HG03565 (cell line): Measurements from ENCODE around the gene SLC2A11.
"Not testable (repeated sequence)": the region's sequence is repeated elsewhere in the genome, so short reads cannot be mapped to it uniquely, and the experiment has no call there.

Experiments used
- ATAC-seq: cut with Tn5 transposase; IDR thresholded peaks from one replicate; pipeline ENCODE4 v1.9.1; 2021; ENCODE audit warnings: mild to moderate bottlenecking, moderate library complexity; ENCODE audit not compliant: unreplicated experiment

The SLC2A11 gene

DNA sequence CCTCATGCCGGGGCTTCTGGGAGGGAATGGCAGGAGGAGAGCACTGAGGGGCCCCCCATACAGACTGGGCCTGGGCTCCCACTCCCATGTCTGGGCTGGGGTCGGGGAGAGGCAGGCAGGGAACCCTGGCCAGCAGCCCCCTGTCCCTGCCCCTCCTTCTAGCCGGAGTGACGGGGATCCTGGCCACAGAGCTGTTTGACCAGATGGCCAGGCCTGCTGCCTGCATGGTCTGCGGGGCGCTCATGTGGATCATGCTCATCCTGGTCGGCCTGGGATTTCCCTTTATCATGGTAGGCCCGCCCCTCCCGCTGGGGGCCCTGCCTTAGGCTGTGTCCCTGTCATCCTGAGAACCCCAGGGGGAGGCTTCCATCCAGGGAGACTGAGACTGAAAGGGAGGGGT, 26.5 kb downstream of the SLC2A11 start:
- ATAC-seq: no peak

DNA sequence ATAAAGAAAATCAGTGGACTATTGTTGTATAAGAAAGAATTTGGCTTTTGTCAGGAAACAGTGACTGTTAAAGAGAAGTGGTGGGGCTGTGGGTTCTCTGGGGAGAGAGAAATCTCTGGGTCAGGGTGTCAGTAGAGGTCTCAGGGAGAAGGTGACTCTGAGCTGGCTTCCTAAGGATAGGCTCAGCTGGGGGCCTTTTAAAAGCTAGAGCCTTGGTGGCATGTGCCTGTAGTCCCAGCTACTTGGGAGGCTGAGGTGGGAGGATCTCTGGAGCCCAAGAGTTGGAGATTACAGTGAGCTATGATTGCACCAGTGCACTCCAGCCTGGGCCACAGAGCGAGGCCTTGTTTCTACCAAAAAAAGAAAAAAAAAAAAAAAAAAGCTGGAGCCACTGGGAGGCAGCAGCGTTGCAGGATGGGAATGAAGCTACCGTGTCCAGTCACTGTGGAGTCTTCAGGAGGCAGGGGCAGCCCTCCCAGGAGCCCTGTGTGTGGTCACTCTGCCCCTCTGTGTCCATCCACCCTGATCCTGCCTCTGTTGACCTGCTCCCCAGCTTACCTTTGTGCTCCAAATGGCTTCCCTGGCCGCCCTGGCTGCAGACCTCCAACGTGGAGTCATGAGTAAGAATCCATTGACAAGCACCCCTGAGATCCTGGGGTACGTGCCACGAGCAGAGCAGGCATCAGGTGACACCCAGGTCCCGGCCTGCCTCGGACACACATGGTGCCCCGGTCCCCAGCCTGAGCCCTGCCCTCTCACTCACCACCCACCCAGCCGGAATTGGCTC, 31.1 kb downstream of the SLC2A11 start:
- ATAC-seq: no peak

DNA sequence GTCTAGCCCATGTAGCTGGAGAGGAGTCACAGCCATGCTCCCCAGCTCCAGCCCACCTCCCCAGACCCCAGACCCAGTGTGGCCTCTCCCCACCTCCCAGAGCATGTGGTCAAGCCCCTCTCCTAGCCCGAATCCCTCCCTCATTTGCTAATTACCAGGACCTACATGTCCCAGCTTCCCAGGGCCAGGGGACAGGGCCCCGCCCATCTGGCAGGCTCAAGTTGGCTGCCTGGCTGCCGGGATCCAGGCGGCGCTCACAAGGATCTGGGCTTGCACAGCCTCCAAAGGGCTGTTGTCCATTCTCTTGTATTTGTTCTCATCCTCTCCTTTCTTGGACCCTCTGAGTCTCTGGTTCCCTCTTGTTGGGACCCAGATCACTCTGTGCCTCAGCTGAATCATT, 31.9 kb downstream of the SLC2A11 start:
- ATAC-seq: no peak

DNA sequence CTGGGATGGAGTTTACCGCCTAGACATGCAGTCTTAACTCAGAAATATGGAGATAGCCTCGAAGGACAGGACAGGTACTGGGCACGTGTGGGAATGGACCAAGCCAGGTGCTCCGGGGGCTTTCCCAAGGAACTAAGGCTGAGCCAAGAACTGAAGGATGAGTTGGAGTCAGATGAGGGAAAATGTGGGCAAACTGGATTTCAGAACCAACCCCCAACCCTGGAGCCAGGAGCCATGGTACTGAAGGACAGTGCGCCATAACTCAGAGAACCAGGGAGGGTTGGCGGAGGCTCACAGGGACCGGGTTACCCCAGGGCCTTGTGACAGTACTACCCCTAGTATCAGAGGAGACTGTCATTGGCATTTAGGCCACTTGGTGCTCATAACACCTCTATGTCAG, 34.1 kb downstream of the SLC2A11 start:
- no peak for ATAC-seq

DNA sequence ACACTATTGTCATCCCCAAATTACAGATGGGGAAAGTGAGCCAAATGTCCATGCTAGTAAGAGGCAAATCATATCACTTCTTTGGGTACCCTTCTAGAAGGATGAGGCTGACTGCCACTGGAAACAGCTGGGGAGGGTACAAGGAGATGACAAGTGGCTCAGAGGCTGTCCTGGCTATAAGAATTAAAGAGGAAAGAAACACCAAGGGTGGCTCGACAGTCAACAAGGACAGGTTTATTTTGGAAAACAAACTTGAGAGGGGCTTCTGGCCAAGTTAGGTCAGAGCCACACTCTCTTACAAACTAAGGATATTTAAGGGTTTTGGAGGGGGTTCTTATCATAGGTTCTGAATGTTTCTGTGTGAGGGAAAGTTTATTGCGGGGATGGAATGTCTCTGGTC, 34.5 kb downstream of the SLC2A11 start:
- ATAC-seq: no peak

DNA sequence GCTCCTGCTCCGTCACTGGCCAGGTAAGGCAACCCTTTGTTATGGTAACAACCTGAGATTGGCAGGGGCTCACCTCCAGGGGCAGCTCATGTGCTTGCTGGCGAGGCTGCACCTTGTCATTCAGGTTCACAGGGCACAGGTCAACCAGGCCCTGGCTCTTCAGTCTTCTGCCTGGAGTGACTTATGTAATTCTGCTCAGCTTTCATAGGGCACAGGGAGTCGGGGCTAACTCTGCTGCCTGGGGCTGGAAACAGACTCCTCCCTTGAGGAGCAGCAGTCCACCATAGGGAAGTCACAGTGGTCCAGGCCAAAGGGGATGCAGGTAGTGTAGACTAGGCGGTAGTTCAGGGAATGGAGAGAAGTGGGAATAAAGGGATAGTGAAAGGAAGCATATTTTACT, 35.0 kb downstream of the SLC2A11 start:
- no peak for ATAC-seq

DNA sequence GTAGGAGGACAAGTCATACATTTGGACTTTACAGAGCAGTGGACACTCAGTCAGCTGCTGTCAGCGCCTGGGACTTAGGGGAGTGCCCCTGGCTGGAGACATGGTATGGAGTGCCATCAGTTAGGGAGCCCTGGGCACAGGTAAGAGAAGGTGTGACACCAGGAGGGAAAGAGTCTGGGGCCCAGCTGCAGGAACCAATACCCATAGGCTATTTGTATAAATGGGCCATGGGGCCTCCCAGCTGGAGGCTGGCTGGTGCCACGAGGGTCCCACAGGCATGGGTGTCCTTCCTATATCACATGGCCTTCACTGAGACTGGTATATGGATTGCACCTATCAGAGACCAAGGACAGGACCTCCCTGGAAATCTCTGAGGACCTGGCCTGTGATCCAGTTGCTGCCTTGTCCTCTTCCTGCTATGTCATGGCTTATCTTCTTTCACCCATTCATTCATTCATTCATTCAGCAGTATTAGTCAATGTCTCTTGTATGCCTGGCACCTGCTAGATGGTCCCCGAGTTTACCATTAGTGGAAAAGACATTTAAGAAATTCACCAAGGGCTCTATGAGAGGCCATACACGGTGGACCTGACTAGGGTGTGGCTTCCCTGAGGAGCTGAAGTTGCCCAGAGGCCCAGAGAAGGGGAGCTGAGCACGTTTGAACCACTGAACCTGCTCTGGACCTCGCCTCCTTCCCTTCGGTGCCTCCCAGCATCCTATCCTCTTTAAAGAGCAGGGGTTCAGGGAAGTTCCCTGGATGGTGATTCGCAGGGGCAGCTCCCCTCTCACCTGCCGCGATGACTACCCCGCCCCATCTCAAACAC, 35.7 kb downstream of the SLC2A11 start:
- ATAC-seq: no peak

DNA sequence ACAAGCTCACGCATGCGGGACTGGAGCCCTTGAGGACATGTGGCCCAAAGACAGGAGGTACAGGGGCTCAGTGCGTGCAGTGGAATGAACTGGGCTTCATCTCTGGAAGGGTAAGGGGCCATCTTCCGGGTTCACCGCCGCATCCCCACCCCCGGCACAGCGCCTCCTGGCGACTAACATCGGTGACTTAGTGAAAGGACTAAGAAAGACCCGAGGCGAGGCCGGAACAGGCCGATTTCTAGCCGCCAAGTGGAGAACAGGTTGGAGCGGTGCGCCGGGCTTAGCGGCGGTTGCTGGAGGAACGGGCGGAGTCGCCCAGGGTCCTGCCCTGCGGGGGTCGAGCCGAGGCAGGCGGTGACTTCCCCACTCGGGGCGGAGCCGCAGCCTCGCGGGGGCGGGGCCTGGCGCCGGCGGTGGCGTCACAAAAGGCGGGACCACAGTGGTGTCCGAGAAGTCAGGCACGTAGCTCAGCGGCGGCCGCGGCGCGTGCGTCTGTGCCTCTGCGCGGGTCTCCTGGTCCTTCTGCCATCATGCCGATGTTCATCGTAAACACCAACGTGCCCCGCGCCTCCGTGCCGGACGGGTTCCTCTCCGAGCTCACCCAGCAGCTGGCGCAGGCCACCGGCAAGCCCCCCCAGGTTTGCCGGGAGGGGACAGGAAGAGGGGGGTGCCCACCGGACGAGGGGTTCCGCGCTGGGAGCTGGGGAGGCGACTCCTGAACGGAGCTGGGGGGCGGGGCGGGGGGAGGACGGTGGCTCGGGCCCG, 36.5 kb downstream of the SLC2A11 start, which contains the start of gene MIF:
Gene MIF (plus strand): TSS at position 439 of the 765 bp plus-strand sequence. CDS start 92 bp downstream, at position 531.
- ATAC-seq: peak; percentile 55

DNA sequence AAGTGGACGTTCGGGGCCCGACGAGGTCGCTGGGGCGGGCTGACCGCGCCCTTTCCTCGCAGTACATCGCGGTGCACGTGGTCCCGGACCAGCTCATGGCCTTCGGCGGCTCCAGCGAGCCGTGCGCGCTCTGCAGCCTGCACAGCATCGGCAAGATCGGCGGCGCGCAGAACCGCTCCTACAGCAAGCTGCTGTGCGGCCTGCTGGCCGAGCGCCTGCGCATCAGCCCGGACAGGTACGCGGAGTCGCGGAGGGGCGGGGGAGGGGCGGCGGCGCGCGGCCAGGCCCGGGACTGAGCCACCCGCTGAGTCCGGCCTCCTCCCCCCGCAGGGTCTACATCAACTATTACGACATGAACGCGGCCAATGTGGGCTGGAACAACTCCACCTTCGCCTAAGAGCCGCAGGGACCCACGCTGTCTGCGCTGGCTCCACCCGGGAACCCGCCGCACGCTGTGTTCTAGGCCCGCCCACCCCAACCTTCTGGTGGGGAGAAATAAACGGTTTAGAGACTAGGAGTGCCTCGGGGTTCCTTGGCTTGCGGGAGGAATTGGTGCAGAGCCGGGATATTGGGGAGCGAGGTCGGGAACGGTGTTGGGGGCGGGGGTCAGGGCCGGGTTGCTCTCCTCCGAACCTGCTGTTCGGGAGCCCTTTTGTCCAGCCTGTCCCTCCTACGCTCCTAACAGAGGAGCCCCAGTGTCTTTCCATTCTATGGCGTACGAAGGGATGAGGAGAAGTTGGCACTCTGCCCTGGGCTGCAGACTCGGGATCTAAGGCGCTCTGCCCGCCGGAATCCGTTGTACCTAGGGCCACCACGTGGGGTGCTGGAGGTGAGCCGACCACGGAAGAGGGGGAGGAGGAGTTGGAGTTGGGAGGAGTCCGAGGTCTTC, 37.3 kb downstream of the SLC2A11 start:
- no peak for ATAC-seq

DNA sequence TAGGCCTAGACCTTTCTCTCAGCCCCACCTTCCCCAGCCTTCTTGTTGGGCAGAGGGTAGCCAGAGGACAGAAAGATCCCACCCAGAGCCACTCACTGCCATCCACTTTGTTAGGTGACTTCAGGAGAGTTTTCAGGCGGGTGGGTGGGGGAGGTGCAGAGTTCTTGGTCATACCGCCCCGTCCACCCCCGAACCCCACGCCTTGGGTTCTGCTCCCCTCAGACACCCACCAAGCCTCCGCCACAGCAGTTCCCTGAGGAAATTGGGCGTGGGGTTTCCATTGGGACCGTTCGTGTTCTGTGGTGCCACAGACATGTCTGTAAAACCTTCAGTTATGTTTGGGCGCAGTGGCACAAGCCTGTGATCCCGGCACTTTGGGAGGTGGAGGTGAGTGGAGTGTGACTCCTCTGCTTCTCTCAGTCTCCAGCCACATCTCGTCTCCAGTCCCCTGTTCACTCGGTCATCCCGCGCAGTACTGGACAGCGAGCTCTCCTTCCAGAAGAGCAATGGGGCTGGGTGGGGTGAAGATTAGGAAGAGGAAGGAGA, 38.0 kb downstream of the SLC2A11 start:
- no peak for ATAC-seq

DNA sequence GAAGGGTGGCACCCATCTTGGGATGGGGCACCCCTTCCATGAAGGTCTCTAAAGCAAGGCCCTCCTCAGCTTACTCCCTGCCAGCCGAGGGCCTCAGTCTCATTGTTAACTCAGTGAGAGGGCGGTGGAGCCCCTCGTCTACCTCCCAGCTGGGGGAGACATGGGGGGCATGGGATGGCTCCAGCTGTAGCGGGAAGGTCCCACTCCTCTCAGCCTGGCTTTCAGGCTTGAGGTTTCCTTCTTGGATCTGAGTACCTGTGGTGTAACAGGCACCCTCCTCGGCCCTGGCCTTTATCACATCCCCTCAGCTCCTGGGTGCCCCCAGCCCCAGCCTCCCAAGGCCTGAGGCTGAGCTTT, 38.5 kb downstream of the SLC2A11 start:
- ATAC-seq: no peak

DNA sequence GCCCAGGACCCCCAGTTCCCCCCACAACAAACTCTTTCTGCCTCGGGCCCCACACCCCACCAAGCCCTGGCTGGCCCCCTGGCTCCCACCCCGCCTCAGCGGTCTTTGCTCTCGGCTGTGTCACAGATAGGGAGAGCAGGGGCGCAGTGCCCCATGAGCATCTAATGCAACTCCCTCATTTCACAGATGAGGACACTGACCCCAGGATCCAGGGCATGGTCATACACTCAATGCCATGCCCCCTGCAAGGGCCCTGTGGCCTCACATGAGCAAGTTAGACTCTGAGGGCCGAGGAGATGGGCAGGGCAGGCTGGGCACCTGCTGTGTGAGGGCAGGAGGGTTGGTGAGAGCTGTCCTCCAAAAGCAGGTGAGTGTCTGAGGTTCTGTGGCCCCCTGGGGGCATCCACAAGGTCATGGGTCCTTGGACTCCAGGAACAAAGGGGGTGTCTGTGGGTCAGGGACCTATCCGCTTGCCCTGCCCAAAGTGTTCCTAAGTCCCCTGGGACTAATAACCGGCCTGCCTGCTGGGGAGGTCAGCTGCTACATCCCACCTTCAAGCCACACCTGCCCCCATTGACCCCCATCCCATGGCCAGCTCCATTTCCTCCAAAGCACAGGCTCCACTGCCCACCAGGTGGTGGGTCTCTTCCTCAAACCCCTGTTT, 39.0 kb downstream of the SLC2A11 start:
- ATAC-seq: no peak

DNA sequence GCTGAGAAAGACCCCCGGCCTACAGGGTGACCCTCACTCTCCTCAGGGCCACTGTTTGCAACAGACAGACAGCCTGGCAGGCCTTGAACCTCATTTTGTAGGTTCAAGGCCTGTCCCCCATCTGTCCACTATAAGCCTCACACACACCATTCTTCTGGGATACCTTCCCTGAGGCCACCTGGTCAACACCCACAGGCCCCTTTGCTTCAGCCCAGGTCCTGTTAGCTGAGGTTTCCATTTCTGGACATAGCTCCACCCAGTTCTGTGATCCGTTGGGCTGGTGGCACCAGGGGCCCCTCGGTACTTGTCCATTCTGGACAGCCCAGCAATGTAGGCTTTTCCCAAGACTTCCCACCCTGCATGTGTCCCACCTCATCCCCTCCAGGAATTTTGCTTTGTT, 39.6 kb downstream of the SLC2A11 start:
- ATAC-seq: no peak

DNA sequence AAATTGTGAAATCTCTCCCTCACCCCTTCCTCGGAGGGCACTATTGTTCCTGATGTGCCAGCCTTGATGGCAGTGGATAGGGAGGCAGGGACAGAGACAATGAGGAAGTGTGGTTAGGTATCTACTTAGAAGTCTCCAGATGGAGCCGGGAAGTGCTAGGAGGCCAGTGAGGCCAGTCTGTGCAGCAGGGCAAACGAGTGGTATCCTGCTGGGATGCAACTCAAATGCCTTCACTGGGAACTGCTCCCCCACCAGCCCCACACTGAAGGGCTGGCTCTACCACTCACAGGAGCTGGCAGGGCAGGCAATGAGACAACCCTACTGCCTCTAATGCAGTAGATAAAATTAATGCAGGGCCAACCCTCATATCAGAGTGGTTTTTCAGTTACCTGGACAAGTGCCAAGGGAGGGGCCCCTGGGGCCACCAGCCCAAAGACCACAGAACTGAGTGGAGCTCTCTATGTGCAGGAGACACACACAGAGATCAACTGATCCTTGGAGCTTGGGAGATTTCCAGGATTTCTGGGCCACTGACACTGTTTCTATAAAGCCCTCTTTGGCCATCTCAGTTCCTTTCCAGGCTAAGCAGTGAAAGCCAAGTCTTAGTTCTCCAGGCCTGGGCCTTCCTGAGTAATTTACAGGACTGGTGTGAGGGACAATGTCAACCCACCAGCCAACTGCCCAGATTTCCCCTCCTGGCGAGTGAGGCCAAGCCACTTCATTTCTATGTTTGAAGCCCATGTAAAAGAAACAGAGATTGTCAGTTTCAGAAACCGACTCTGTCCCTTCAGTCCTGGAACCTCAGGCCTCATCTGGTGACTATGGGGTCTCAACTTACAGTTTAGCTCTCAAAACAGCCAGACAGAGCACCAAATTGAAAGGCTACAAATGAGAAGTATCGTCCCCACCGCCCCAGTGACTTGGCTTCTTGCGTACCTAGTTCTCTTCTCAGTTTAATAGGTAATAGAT, 40.6 kb downstream of the SLC2A11 start:
- ATAC-seq: no peak

DNA sequence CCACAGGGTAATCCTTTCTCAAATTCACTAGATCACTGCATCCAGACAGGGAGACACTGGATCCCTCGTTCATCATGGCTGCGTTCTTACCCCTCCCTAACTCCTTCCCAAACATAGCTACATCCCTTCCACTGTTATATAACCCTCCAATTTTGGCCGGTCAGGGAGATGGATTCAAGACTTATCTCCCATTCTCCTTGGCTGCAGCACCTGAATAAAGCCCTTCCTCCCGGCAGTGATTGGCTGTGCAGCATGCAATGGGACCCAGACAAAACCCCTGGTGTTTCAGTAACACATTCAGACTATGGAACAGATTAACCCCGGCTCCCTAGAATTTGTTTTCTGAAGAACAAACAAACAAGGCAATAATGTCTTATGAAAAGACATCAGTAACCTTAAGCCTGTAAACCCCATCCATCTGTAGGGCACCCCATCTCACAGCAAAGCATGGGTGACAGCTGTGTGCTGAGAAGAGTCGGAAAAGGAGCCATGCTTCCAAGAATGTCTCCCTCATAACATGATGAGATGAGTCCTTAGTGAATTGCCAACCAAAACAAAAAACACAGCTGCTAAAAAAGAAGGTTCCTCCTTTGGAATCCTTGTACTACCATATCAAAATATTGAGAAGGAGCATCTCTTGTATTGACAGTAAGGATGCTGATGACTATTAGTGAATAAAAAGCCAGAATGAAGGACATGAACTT, 41.5 kb downstream of the SLC2A11 start:
- no peak for ATAC-seq

DNA sequence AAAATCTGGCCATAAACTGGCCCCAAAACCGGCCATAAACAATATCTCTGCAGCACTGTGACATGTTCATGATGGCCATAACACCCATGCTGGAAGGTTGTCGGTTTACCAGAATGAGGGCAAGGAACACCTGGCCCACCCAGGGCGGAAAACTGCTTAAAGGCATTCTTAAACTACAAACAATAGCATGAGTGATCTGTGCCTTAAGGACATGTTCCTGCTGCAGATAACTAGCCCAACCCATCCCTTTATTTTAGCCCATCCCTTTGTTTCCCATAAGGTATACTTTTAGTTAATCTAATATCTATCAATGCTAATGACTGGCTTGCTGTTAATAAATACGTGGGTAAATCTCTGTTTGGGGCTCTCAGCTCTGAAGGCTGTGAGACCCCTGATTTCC, 42.6 kb downstream of the SLC2A11 start:
- not testable (repeated sequence) for ATAC-seq

DNA sequence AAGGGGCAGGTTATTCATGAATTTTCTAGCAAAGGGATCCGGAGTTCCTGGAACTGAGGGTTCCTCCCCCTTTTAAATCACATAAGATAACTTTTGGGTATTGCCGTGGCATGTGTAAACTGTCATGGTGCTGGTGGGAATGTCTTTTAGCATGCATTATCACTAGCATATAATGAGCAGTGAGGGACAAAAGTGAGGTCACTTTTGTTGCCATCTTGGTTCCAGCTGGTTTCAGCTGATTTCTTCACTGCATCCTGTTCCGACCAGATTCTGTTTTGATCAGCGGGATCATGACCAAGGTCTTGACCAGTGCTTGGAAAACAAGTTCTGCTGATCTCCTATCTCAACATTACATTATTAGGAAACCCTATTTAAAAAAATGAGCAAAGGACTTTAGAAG, 43.9 kb downstream of the SLC2A11 start:
- no peak for ATAC-seq
